Tibial nerve (tissue), 4 donors: ENCODE measurements around the gene SIDT1. TPM values are rescaled to one million over a fixed set of nuclear protein-coding genes. Genes with fewer than 3 reads are reported as not detected.

Source experiments
- DNase-seq, 2 donors: peaks; one replicate each; pipeline ENCODE4 v3.0.0-alpha.2; 2019; ENCODE audit warnings: low spot score in 2 of 2
- H3K27ac ChIP-seq, 4 donors: fragments of 200-600 bp; sonication (generic) in 3 of 4; one replicate each; pipeline ENCODE4 v1.5.1; 2017 to 2019; ENCODE audit warnings: mild to moderate bottlenecking in 1 of 4
- H3K27me3 ChIP-seq, 2 donors: fragments of 200-600 bp; sonication (generic) in 1 of 2; one replicate each; pipeline versions ENCODE4 v1.5.1 to v1.6.0; 2017 to 2019
- H3K36me3 ChIP-seq, 3 donors: fragments of 200-600 bp; sonication (generic); one replicate each; pipeline ENCODE4 v1.5.1; 2018 to 2019
- H3K4me1 ChIP-seq, 4 donors: fragments of 200-600 bp; sonication (generic) in 3 of 4; one replicate each; pipeline ENCODE4 v1.5.1; 2017 to 2019
- H3K4me3 ChIP-seq, 4 donors: fragments of 200-600 bp; sonication (generic) in 3 of 4; one replicate each; pipeline ENCODE4 v1.5.1; 2017 to 2019; ENCODE audit warnings: mild to moderate bottlenecking in 1 of 4, moderate library complexity in 1 of 4
- H3K9me3 ChIP-seq, 4 donors: fragments of 200-600 bp; sonication (generic) in 3 of 4; one replicate each; pipeline ENCODE4 v1.5.1; 2017 to 2019
- CTCF ChIP-seq, 5 experiments: fragments of 200-600 bp in 3 of 5; fragments of 450-650 bp in 2 of 5; sonication (generic) in 3 of 5; IDR thresholded peaks; one replicate each; pipeline ENCODE4 v1.5.1; 2016 to 2019; ENCODE audit warnings: antibody characterized with exemption in 5 of 5, mild to moderate bottlenecking in 3 of 5, moderate library complexity in 2 of 5
- EP300 ChIP-seq, 2 donors: sonication (generic); formaldehyde crosslinking; IDR thresholded peaks; one replicate each; pipeline ENCODE4 v1.6.1; 2017; ENCODE audit warnings: antibody characterized with exemption in 2 of 2, mild to moderate bottlenecking in 1 of 2
- POLR2A ChIP-seq, 2 donors: fragments of 450-650 bp; IDR thresholded peaks; one replicate each; pipeline ENCODE4 v1.6.1; 2017; ENCODE audit warnings: antibody characterized with exemption in 2 of 2, mild to moderate bottlenecking in 2 of 2, moderate library complexity in 2 of 2
- WGBS, 2 donors: methylation state at CpG; one replicate each; pipeline ENCODE4 v1.1.5; 2018; 5-methylcytosine and 5-hydroxymethylcytosine counted together
- total RNA-seq, 4 donors: library from RNA; depleted of rRNA; stranded (reverse); fragments of >200 nt; gene quantifications; one replicate each; pipeline ENCODE4 v1.1.0, GENCODE V29; 2016

Gene SIDT1
- total RNA-seq, 4 donors from 2014 or later, result 2.7 to 6.8 (median 4.8) TPM

GRCh38 chr3:113597596-113598354 lies 65.4 kb downstream of the SIDT1 start:
- WGBS, 2 donors, result 49 to 50% methylated on average over 4 of the region's 4 CpGs
- H3K9me3 ChIP-seq, result no peaks in the 10 kb centered on the region
- H3K36me3 ChIP-seq, result no peaks in the 10 kb centered on the region
- no peak for TF ChIP-seq POLR2A (IDR thresholded peaks at IDR 0.05)
- no peak for TF ChIP-seq EP300 (IDR thresholded peaks at IDR 0.05)
- no peak for TF ChIP-seq CTCF (IDR thresholded peaks at IDR 0.05)
- H3K4me1 ChIP-seq, result no peaks in the 10 kb centered on the region
- no peak for DNase-seq
- no peaks in the 10 kb centered on the region for H3K27me3 ChIP-seq
- H3K4me3 ChIP-seq, result no peak overlapping the region
- no peak overlapping the region for H3K27ac ChIP-seq

- Histone ChIP-seq H3K4me1 (no peaks in the 10 kb centered on the region), H3K27ac (no peak overlapping the region), H3K4me3 (no peak overlapping the region), H3K36me3 (no peaks in the 10 kb centered on the region), H3K27me3 (no peaks in the 10 kb centered on the region), H3K9me3 (no peaks in the 10 kb centered on the region)
- no peak for DNase-seq
- TF ChIP-seq POLR2A (IDR thresholded peaks at IDR 0.05) (no peak), EP300 (IDR thresholded peaks at IDR 0.05) (no peak), CTCF (IDR thresholded peaks at IDR 0.05) (no peak)
- 73 to 77% methylated on average over 2 of the region's 2 CpGs for whole genome bisulfite sequencing, 2 donors
These were observed 68.2 kb downstream of the SIDT1 start for GRCh38 chr3:113600418-113601182.

- H3K4me1 ChIP-seq, result peaks cover 0 to 3% (median 0%) of the 10 kb centered on the region in 4 donors
- no peaks in the 10 kb centered on the region for H3K9me3 ChIP-seq
- no peaks in the 10 kb centered on the region for H3K36me3 ChIP-seq
- H3K27me3 ChIP-seq, result no peaks in the 10 kb centered on the region
- TF ChIP-seq POLR2A (IDR thresholded peaks at IDR 0.05) (no peak), EP300 (IDR thresholded peaks at IDR 0.05) (no peak), CTCF (IDR thresholded peaks at IDR 0.05) (no peak)
- H3K4me3 ChIP-seq, result no peak overlapping the region
- no peak overlapping the region for H3K27ac ChIP-seq
- 89 to 92% methylated on average over 2 of the region's 2 CpGs for WGBS, 2 donors
- no peak for DNase-seq
These were observed 68.9 kb downstream of the SIDT1 start for GRCh38 chr3:113601240-113601639.

- no peaks in the 10 kb centered on the region for H3K27me3 ChIP-seq
- no peak overlapping the region for H3K4me3 ChIP-seq
- peaks cover 0 to 8% (median 0%) of the 10 kb centered on the region in 4 donors for H3K4me1 ChIP-seq
- no peak for TF ChIP-seq EP300 (IDR thresholded peaks at IDR 0.05)
- DNase-seq, result no peak
- WGBS, 2 donors, result 93% methylated on average over 2 of the region's 2 CpGs
- H3K36me3 ChIP-seq, result no peaks in the 10 kb centered on the region
- no peaks in the 10 kb centered on the region for H3K9me3 ChIP-seq
- H3K27ac ChIP-seq, result no peak overlapping the region
These were observed 69.9 kb downstream of the SIDT1 start for GRCh38 chr3:113602256-113602655.

- Histone ChIP-seq H3K27ac (no peak overlapping the region), H3K36me3 (no peaks in the 10 kb centered on the region), H3K9me3 (no peaks in the 10 kb centered on the region), H3K4me3 (no peak overlapping the region), H3K27me3 (no peaks in the 10 kb centered on the region), H3K4me1 (peaks cover 0 to 8% (median 0%) of the 10 kb centered on the region in 4 donors)
- TF ChIP-seq EP300 (IDR thresholded peaks at IDR 0.05) (no peak), CTCF (IDR thresholded peaks at IDR 0.05) (no peak), POLR2A (IDR thresholded peaks at IDR 0.05) (no peak)
- no peak for DNase-seq
- 84 to 90% methylated on average over 11 of the region's 11 CpGs for WGBS, 2 donors
These were observed 70.5 kb downstream of the SIDT1 start for GRCh38 chr3:113602836-113603235.
